HG03159 (cell line): ENCODE data around the gene TBCD.
A peak's percentile ranks its signal among the peaks of the same experiment; 100 is the strongest.

Source experiments
- ATAC-seq: cut with Tn5 transposase; IDR thresholded peaks from one replicate; pipeline ENCODE4 v1.9.1; 2021; ENCODE audit warnings: mild to moderate bottlenecking, moderate library complexity; ENCODE audit not compliant: unreplicated experiment

TBCD gene

GRCh38 chr17:82868715-82869131 is 116.9 kb downstream of the TBCD start:
- ATAC-seq = no peak

- ATAC-seq = no peak
Observed at GRCh38 chr17:82869536-82869935, 117.7 kb downstream of the TBCD start.

- ATAC-seq = no peak
Observed at GRCh38 chr17:82870091-82870491, 118.2 kb downstream of the TBCD start.

- ATAC-seq = no peak
Observed at GRCh38 chr17:82870541-82870940, 118.7 kb downstream of the TBCD start.

GRCh38 chr17:82871056-82871775 is 119.4 kb downstream of the TBCD start:
- peak; percentile 81 for ATAC-seq

GRCh38 chr17:82871776-82872561 is 120.1 kb downstream of the TBCD start:
- ATAC-seq = no peak

- no peak for ATAC-seq
Observed at GRCh38 chr17:82872591-82873520, 121.0 kb downstream of the TBCD start.

GRCh38 chr17:82873521-82873920 is 121.7 kb downstream of the TBCD start:
- ATAC-seq = no peak

- ATAC-seq = no peak
Observed at GRCh38 chr17:82874011-82874835, 122.4 kb downstream of the TBCD start.

GRCh38 chr17:82875407-82875856 is 123.6 kb downstream of the TBCD start:
- ATAC-seq = no peak

- ATAC-seq = no peak
Observed at GRCh38 chr17:82876149-82876548, 124.3 kb downstream of the TBCD start.

- ATAC-seq = no peak
Observed at GRCh38 chr17:82876602-82877379, 124.9 kb downstream of the TBCD start.

- ATAC-seq = no peak
Observed at GRCh38 chr17:82878527-82878926, 126.7 kb downstream of the TBCD start.

- no peak for ATAC-seq
Observed at GRCh38 chr17:82879241-82879640, 127.4 kb downstream of the TBCD start.

GRCh38 chr17:82880620-82881323 is 128.9 kb downstream of the TBCD start:
- ATAC-seq = no peak

- ATAC-seq = no peak
Observed at GRCh38 chr17:82881324-82881823, 129.5 kb downstream of the TBCD start.

GRCh38 chr17:82881900-82882714 is 130.2 kb downstream of the TBCD start:
- ATAC-seq = no peak
